AG08396 (cell line): ENCODE results near the gene HIPK1.
"Not testable (repeated sequence)": the region's sequence is repeated elsewhere in the genome, so short reads cannot be mapped to it uniquely, and the experiment has no call there.

ENCODE experiments used
- DNase-seq: peaks from one replicate; pipeline ENCODE4 v3.0.0; 2012; ENCODE audit warnings: low spot score, mixed read lengths

The HIPK1 gene

GRCh38 chr1:113982949-113983348 is 53.8 kb downstream of the HIPK1 start:
- no peak for DNase-seq

GRCh38 chr1:113983391-113983790 is 54.3 kb downstream of the HIPK1 start:
- DNase-seq: no peak

GRCh38 chr1:113983826-113984225 is 54.7 kb downstream of the HIPK1 start:
- no peak for DNase-seq

GRCh38 chr1:113984710-113985109 is 55.6 kb downstream of the HIPK1 start:
- no peak for DNase-seq

- no peak for DNase-seq
Measured at GRCh38 chr1:113986802-113987201, 57.7 kb downstream of the HIPK1 start.

GRCh38 chr1:113987259-113987658 is 58.1 kb downstream of the HIPK1 start:
- no peak for DNase-seq

- no peak for DNase-seq
Measured at GRCh38 chr1:113990530-113990929, 61.4 kb downstream of the HIPK1 start.

GRCh38 chr1:113990961-113991360 is 61.8 kb downstream of the HIPK1 start:
- no peak for DNase-seq

- DNase-seq: no peak
Measured at GRCh38 chr1:113991467-113991997, 62.4 kb downstream of the HIPK1 start.

GRCh38 chr1:113993072-113993471 is 63.9 kb downstream of the HIPK1 start:
- DNase-seq: no peak

- DNase-seq: no peak
Measured at GRCh38 chr1:113993766-113994165, 64.6 kb downstream of the HIPK1 start.

- no peak for DNase-seq
Measured at GRCh38 chr1:113995382-113995781, 66.3 kb downstream of the HIPK1 start.

GRCh38 chr1:113998361-113998760 is 69.2 kb downstream of the HIPK1 start:
- DNase-seq: no peak

GRCh38 chr1:113999233-113999632 is 70.1 kb downstream of the HIPK1 start:
- DNase-seq: no peak

GRCh38 chr1:113999799-114000198 is 70.7 kb downstream of the HIPK1 start:
- no peak for DNase-seq

GRCh38 chr1:114000406-114000805 is 71.3 kb downstream of the HIPK1 start:
- DNase-seq: no peak

GRCh38 chr1:114002492-114003239 is 73.5 kb downstream of the HIPK1 start:
- DNase-seq: peak; percentile 55

- DNase-seq: no peak
Measured at GRCh38 chr1:114003431-114003830, 74.3 kb downstream of the HIPK1 start.

GRCh38 chr1:114006825-114007224 is 77.7 kb downstream of the HIPK1 start:
- DNase-seq: not testable (repeated sequence)

- DNase-seq: no peak
Measured at GRCh38 chr1:114008480-114008941, 79.4 kb downstream of the HIPK1 start.

- no peak for DNase-seq
Measured at GRCh38 chr1:114008993-114009392, 79.9 kb downstream of the HIPK1 start.

GRCh38 chr1:114009393-114009792 is 80.3 kb downstream of the HIPK1 start:
- DNase-seq: no peak

- DNase-seq: no peak
Measured at GRCh38 chr1:114010433-114011184, 81.5 kb downstream of the HIPK1 start.
